Activated CD8-positive, alpha-beta T cell treated with anti-CD3 and anti-CD28 coated beads, Interleukin-2, amount 10 ng/mL, durations not matched to agents 7 days and 5 days (primary cell): ENCODE data around the gene CGREF1. TPM values are rescaled to one million over a fixed set of nuclear protein-coding genes. Genes with fewer than 3 reads are reported as not detected.
"Not testable (repeated sequence)": the region's sequence is repeated elsewhere in the genome, so short reads cannot be mapped to it uniquely, and the experiment has no call there.

Experiments used
- ATAC-seq: fragments of 150-1000 bp; cut with Tn5 transposase; one replicate; pipeline ENCODE4 v1.10.0; 2021; ENCODE audit warnings: moderate library complexity
- CTCF ChIA-PET: fragments of 350-600 bp; sonication (Branson Sonifier 250); formaldehyde crosslinking; loops from one replicate; lab custom pipeline; 2021; ENCODE audit warnings: antibody characterized with exemption; lab: Charles Lee
- POLR2A ChIA-PET: fragments of 350-600 bp; sonication (Branson Sonifier 250); formaldehyde crosslinking; loops from one replicate; lab custom pipeline; 2021; ENCODE audit warnings: antibody characterized with exemption; lab: Charles Lee
- DNase-seq: peaks from one replicate; pipeline ENCODE4 v3.0.0-alpha.2; 2020
- H3K27ac Mint-ChIP-seq: one replicate; pipeline ENCODE4 v1.8.0; 2021; ENCODE audit warnings: mild to moderate bottlenecking, mixed read lengths
- H3K27me3 Mint-ChIP-seq: one replicate; pipeline ENCODE4 v1.8.0; 2021; ENCODE audit warnings: low read depth, mixed read lengths
- H3K36me3 Mint-ChIP-seq: one replicate; pipeline ENCODE4 v1.8.0; 2021; ENCODE audit warnings: low read depth, mixed read lengths
- H3K4me1 Mint-ChIP-seq: one replicate; pipeline ENCODE4 v1.8.0; 2021; ENCODE audit warnings: low read depth, mixed read lengths
- H3K4me3 Mint-ChIP-seq: one replicate; pipeline ENCODE4 v1.8.0; 2021; ENCODE audit warnings: mild to moderate bottlenecking, mixed read lengths
- H3K9me3 Mint-ChIP-seq: one replicate; pipeline ENCODE4 v1.8.0; 2022; ENCODE audit warnings: mixed read lengths; ENCODE audit not compliant: insufficient read depth
- total RNA-seq, 2 experiments: library from RNA; stranded (reverse); gene quantifications; one replicate each; pipeline ENCODE4 v1.2.3, GENCODE V29; 2021

Gene CGREF1
- total RNA-seq, 2 experiments from 2014 or later, result 0.61 to 0.94 TPM

DNA sequence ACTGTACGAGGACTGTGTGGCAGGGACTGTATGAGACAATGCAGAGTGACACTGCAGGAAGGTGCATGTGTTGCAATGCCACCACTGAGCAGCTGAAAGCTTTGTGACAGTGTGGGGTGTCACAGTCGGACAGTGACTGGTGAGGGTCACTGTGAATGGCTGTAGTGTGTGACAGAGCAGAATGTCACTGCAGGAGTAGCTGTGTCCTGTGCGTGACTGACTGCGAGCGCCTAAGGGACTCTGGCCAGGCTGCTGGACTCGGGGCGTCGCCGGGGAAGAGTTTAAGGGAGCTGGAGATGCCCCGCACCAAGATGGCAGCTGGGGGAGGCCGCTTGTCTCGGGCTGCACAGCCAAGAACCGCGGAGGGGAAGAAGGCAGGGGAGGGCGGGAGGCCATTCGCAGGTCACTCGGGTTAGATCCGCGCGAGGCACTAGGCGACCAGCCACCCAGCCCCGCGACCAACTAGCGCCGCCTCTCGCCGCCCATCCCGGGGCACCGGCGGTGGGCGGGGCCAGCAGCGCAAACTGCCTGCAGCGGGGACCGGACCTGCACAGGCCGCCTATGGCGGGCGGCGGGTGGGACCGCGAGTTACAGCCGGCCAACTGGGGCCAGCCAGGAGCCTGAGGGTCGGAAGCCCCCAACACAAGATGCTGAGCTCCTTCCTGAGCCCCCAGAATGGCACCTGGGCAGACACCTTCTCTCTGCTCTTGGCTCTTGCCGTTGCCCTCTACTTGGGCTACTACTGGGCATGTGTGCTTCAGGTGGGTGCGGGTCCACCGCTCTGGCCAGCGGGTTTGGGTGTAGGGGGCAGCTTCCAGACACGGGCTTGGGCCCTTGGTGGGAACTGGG is 4.6 kb upstream of the CGREF1 start, which contains the start of gene ABHD1:
TSS of gene ABHD1 (plus strand) at position 514 of the 849 bp plus-strand sequence. CDS start at position 648, 134 bp downstream.
- ChIA-PET POLR2A (interaction anchor here (3.9 kb wide), 1 partner anchor 9 kb away, joined by 31 read pairs; the partner anchor contains the start of gene PREB), CTCF (interaction anchor here (1.3 to 3.3 kb wide), 6 partner anchors 10 to 180 kb away, joined by 4 to 26 read pairs (median 6); partner anchors contain the start of genes KHK and PREB)
- DNase-seq, result peak; percentile 51
- peak; percentile 92 for ATAC-seq
- Mint-ChIP-seq H3K27ac (peak within 1 kb of the TSS; percentile 71), H3K4me1 (peaks cover 14% of the 10 kb centered on the region), H3K9me3 (no peaks in the 10 kb centered on the region), H3K27me3 (peaks cover 37% of the 10 kb centered on the region), H3K36me3 (peaks cover under 1% of the 10 kb centered on the region), H3K4me3 (peak within 1 kb of the TSS; percentile 77)

DNA sequence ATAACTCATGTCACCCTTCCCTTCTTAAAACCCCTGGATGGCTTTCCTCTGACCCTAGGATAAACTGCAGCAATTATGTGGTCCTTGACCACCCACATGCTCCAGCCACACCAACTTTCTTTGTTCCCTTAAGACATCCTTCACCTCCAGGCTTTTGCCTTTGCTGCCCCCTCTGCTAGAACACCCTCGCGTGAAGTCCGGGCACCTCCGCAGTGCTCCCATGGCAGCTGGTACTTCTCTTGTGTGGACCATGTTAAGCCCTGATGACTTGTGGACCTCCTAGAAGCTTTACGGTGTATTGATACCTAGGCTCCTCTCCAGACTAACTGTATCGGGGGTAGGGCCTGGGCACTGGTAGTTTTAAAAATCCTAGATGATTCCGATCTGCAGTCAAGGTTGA is 3.9 kb upstream of the CGREF1 start:
- POLR2A ChIA-PET, result interaction anchor here (3.9 kb wide), 1 partner anchor 10 kb away, joined by 31 read pairs; the partner anchor contains the start of gene PREB

DNA sequence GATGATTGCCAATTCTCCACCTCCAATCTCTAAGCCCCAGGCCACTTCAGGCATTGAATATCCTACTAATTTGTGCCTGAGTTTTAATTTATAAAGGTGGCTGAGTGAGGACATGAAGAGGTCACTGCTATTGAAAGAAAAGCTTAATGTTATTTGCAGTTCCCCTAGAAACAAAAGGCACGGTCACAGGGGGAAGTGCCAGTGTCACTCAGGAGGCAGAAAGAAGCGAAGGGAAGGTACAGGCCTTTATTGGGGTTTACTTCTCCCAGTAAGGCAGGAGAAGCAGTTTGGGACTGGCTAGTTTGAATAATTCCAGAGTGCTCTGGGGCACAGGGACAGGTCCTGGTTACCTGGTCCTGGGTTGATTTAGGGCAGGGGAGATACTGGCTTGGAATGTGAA is 3.0 kb upstream of the CGREF1 start:
- Mint-ChIP-seq H3K4me3 (no peak overlapping the region), H3K4me1 (peaks cover 17% of the 10 kb centered on the region), H3K27me3 (peaks cover 47% of the 10 kb centered on the region), H3K36me3 (no peaks in the 10 kb centered on the region), H3K9me3 (no peaks in the 10 kb centered on the region), H3K27ac (no peak overlapping the region)
- POLR2A ChIA-PET, result interaction anchor here (3.9 kb wide), 1 partner anchor 11 kb away, joined by 31 read pairs; the partner anchor contains the start of gene PREB
- ATAC-seq (no peak), DNase-seq (no peak)
- CTCF ChIA-PET, result interaction anchor here (0.8 to 2.2 kb wide), 3 partner anchors 70 to 181 kb away, joined by 3 to 6 read pairs (median 3); no protein-coding TSS in a partner anchor

More for the DNA sequence above, 3.9 kb upstream of the CGREF1 start:
- Mint-ChIP-seq H3K9me3 (no peaks in the 10 kb centered on the region), H3K4me1 (peaks cover 17% of the 10 kb centered on the region), H3K27ac (peak overlapping the region; percentile 71), H3K36me3 (no peaks in the 10 kb centered on the region), H3K4me3 (peak overlapping the region; percentile 77), H3K27me3 (peaks cover 42% of the 10 kb centered on the region)
- no peak for ATAC-seq
- CTCF ChIA-PET, result interaction anchor here (0.8 to 3.3 kb wide), 6 partner anchors 10 to 180 kb away, joined by 3 to 26 read pairs (median 6); partner anchors contain the start of genes KHK and PREB
- no peak for DNase-seq

DNA sequence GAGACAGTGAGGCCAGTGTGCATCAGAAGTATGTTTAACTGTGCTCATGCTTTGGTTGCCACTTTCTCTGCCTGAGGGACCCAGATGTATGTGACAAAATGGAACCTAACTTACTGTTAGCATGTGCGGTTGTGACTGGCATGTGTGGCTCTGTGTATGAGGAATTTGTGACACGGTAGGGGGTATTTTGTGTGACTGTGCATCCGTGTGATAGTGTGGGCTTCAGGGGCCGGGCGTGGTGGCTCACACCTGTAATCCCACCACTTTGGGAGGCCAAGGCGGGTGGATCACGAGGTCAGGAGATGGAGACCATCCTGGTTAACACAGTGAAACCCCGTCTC is 372 bp upstream of the CGREF1 start:
- CTCF ChIA-PET, DNase-seq, ATAC-seq, H3K27ac Mint-ChIP-seq, POLR2A ChIA-PET, H3K36me3 Mint-ChIP-seq, H3K9me3 Mint-ChIP-seq: not testable (repeated sequence)
- H3K4me3 Mint-ChIP-seq, result peak overlapping the region; percentile 60
- H3K4me1 Mint-ChIP-seq, result peaks cover 17% of the 10 kb centered on the region
- H3K27me3 Mint-ChIP-seq, result peaks cover 47% of the 10 kb centered on the region

GRCh38 chr2:27117995-27118524 is 868 bp downstream of the CGREF1 start:
- Mint-ChIP-seq H3K36me3 (no peaks in the 10 kb centered on the region), H3K4me1 (peaks cover 10% of the 10 kb centered on the region), H3K27me3 (peaks cover 45% of the 10 kb centered on the region), H3K27ac (no peak overlapping the region), H3K4me3 (no peak overlapping the region), H3K9me3 (no peaks in the 10 kb centered on the region)
- ATAC-seq (no peak), DNase-seq (no peak)
- ChIA-PET POLR2A (no interaction called here), CTCF (no interaction called here)

DNA sequence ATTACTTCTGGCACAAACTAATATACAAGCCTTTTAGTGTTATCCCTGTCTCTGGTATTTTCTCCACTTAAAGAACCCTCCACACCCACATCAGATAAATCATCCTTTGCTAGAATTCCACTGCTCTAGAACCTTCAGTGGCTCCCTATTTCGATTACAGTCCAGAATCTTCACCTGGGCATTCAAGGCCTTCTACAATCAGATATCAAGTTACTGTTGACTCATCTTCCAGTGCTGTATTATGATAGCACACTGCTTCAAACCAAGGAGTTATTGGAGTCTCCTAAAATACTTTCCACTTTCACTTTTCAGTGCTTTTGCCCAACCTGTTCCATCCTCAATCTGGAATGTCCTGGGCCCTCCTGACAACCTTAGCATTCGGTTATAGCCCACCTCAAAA is 3.4 kb downstream of the CGREF1 start:
- ChIA-PET POLR2A (no interaction called here), CTCF (interaction anchor here (0.9 to 1.2 kb wide), 2 partner anchors 177 to 188 kb away, joined by 3 to 4 read pairs; no protein-coding TSS in a partner anchor)
- H3K27ac Mint-ChIP-seq, result no peak overlapping the region
- no peaks in the 10 kb centered on the region for H3K9me3 Mint-ChIP-seq
- H3K27me3 Mint-ChIP-seq, result peaks cover 27% of the 10 kb centered on the region
- H3K4me1 Mint-ChIP-seq, result peaks cover 10% of the 10 kb centered on the region
- ATAC-seq, result no peak
- no peak overlapping the region for H3K4me3 Mint-ChIP-seq
- DNase-seq, result no peak
- H3K36me3 Mint-ChIP-seq, result no peaks in the 10 kb centered on the region

GRCh38 chr2:27111392-27112078 is 7.4 kb downstream of the CGREF1 start:
- H3K27ac Mint-ChIP-seq, H3K9me3 Mint-ChIP-seq, H3K27me3 Mint-ChIP-seq, ATAC-seq, H3K36me3 Mint-ChIP-seq, POLR2A ChIA-PET, H3K4me1 Mint-ChIP-seq, DNase-seq, H3K4me3 Mint-ChIP-seq: not testable (repeated sequence)
- CTCF ChIA-PET, result interaction anchor here (1.9 kb wide), 1 partner anchor 12 kb away, joined by 7 read pairs; the partner anchor contains the start of gene ABHD1

GRCh38 chr2:27110603-27111352 is 8.2 kb downstream of the CGREF1 start:
- H3K27ac Mint-ChIP-seq, H3K27me3 Mint-ChIP-seq, H3K4me1 Mint-ChIP-seq, H3K36me3 Mint-ChIP-seq, H3K9me3 Mint-ChIP-seq, DNase-seq, H3K4me3 Mint-ChIP-seq, ATAC-seq: not testable (repeated sequence)
- POLR2A ChIA-PET, result interaction anchor here (0.9 kb wide), 1 partner anchor 18 kb away, joined by 3 read pairs; no protein-coding TSS in a partner anchor
- CTCF ChIA-PET, result interaction anchor here (1.2 to 1.8 kb wide), 2 partner anchors 12 to 23 kb away, joined by 3 to 4 read pairs; partner anchors contain the start of gene KHK

GRCh38 chr2:27109083-27109482 is 9.8 kb downstream of the CGREF1 start:
- H3K4me3 Mint-ChIP-seq, result no peak overlapping the region
- ATAC-seq (no peak), DNase-seq (no peak)
- CTCF ChIA-PET, result interaction anchor here (0.6 to 2.1 kb wide), 4 partner anchors 12 to 170 kb away, joined by 3 to 9 read pairs (median 4); partner anchors contain the start of gene KHK
- no peak overlapping the region for H3K27ac Mint-ChIP-seq
- no peaks in the 10 kb centered on the region for H3K9me3 Mint-ChIP-seq
- H3K27me3 Mint-ChIP-seq, result peaks cover 9% of the 10 kb centered on the region
- H3K4me1 Mint-ChIP-seq, result peaks cover 2% of the 10 kb centered on the region
- no peaks in the 10 kb centered on the region for H3K36me3 Mint-ChIP-seq
- POLR2A ChIA-PET, result no interaction called here

GRCh38 chr2:27108221-27108620 is 10.7 kb downstream of the CGREF1 start:
- Mint-ChIP-seq H3K9me3 (no peaks in the 10 kb centered on the region), H3K27ac (no peak overlapping the region), H3K4me3 (no peak overlapping the region), H3K36me3 (no peaks in the 10 kb centered on the region), H3K4me1 (peaks cover 2% of the 10 kb centered on the region), H3K27me3 (peaks cover 9% of the 10 kb centered on the region)
- DNase-seq (no peak), ATAC-seq (no peak)
- POLR2A ChIA-PET, result no interaction called here
- CTCF ChIA-PET, result interaction anchor here (0.7 to 2.1 kb wide), 2 partner anchors 11 to 171 kb away, joined by 3 to 9 read pairs; no protein-coding TSS in a partner anchor
